TTC549 (cell line): ENCODE data around the gene MED22.
"Not testable (repeated sequence)": the region's sequence is repeated elsewhere in the genome, so short reads cannot be mapped to it uniquely, and the experiment has no call there.

ENCODE experiments used
- FAIRE-seq: peaks from 2 replicates; lab custom pipeline; 2012; peaks lifted over from hg19 to GRCh38; lab: Jason Lieb, UNC

Gene MED22

DNA sequence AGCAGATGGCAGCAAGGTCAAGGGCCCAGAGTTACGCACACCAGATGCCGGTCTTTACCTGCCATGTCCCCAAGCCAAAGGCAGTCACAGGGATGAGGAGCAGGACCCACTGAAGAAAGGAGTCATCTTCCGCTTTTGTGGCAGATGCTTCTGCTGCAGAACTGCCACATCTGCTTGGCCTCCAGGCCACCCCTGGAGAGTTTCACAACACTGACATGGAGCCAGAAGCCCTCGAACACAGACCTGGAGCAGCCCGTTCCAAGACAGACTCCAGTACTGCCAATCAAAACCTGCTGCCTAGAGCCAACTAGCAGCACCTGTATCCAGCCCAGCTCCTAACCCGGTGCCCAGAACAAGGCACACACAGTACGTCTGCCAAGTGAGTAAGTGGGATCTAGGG, 6.8 kb upstream of the MED22 start:
- FAIRE-seq, result no peak

DNA sequence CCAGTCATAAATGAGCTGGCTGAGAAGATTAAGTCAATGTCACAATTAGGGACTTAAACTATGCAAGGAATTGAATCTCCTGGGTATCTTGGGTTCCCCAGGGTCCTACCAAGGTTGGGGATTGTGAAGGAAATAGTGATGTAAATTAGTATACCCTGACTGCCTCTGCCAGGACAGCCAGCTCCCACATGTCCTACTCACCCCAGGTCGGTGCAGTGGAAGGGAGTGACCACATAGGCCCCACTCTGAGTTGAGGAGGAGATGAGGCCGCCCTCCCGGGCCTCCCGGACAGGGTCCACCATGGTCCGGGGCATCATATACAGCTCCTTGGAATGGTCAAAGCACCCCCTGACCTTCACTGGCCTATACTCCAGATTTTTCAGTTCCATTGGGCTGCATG, 5.6 kb upstream of the MED22 start:
- FAIRE-seq, result no peak

DNA sequence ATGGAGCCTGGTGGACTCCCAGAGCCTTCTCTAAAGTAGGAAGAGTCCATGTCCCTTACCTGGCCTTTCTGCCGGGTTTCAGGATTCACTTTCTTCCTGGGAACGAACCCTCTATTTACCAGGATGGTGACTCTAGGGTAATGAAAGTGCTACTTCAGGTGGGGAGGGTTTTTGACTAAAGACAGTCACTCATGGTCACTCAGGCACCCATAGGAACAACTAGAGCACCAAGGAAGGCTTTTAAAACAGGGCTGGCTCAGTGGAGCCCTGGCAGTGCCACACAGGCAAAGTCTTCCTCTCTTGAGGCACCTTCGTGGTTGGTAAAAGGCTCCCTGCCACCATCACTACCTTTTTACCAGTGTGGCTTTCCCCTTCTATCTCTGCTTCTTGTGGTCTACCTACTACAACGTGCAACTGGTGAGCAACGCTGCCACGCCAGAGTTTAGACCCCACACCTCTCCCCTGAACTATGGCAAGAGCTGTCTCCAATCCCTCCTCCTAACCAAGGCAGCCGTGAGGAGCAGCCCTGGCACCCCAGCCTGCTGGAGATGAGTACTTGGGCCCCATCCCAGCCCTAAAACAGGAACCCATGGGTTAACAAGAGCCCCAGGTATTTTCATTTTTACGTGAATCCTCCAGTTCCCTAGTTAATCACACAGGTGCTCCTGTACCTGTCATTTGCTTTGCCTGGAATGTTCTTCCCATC, 4.9 kb upstream of the MED22 start:
- FAIRE-seq, result no peak

DNA sequence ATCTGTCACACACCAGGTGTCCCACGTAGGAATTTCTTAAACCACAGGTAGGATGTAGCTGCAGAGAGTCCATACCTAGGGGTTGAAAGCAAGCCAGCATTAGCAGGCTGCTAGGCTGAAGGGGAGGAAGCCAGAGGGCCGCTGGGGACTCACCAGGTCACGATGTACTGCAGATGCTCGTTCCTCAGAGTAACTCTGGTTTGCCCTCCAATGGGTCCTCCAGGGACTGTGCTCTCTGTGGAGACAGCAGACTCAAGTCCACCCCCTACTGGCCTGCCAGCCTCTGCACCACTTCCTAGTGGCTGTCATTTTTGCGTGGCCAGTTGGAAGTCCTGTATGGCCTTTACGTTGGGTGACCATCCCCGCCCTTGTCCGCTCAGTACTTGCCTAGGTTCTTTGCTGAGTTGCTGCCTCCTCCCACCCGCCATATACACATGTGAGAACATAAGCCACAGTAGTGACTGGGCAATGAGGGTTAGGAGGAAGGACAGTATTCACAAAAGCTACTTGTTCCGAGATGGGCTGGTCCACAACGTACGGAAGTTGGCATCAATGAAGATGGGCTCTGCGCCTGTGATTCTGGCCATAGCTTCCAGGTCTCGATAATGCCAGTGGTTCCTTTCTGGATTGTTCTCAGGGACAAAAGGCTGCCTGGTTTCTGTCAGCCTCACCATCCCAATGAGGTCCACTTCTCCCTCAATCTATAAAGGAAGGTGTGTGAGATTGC, 4.1 kb upstream of the MED22 start:
- peak; percentile 39 for FAIRE-seq

DNA sequence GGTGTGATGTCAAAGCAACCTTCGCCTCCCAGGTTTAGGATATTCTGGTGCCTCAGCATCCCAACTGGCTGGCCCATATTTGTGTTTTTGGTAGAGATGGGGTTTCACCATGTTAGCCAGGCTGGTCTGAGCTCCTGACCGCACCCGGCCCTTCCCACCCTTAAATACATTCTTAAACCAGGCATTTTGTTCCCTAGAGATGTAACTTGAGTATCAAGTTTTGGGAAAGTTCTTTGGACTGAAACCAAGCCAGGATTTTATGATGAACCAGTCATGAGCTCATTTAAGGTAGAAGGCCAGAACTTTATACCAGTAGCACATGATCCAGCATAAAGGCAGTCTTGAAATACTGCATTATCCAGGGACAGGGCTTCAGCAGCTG, 3.6 kb upstream of the MED22 start:
- FAIRE-seq, result no peak

DNA sequence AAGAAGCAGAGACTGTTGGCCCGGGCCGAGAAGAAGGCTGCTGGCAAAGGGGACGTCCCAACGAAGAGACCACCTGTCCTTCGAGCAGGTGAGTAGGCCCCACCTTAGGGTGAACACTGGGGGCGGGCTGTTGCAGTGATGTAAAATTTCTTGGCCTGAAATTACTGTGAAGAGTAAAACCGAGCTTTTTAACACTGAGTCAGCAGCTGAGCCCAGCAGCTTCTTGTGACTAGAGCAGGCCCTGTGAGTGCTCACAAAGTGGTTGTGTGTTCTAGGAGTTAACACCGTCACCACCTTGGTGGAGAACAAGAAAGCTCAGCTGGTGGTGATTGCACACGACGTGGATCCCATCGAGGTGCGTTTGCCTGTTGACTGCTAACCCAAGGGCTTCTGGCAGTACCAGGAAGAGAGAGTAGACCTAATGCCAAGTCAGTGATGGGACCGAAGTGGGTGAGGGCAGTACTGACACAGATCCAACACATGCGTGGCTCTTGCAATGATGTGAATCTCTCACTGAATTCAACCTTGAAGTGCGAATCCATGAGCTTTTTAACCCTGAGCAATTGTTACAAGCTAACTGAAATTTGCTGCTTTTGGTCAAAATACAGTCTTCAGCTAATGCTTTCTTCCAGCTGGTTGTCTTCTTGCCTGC, 2.2 kb upstream of the MED22 start:
- no peak for FAIRE-seq

DNA sequence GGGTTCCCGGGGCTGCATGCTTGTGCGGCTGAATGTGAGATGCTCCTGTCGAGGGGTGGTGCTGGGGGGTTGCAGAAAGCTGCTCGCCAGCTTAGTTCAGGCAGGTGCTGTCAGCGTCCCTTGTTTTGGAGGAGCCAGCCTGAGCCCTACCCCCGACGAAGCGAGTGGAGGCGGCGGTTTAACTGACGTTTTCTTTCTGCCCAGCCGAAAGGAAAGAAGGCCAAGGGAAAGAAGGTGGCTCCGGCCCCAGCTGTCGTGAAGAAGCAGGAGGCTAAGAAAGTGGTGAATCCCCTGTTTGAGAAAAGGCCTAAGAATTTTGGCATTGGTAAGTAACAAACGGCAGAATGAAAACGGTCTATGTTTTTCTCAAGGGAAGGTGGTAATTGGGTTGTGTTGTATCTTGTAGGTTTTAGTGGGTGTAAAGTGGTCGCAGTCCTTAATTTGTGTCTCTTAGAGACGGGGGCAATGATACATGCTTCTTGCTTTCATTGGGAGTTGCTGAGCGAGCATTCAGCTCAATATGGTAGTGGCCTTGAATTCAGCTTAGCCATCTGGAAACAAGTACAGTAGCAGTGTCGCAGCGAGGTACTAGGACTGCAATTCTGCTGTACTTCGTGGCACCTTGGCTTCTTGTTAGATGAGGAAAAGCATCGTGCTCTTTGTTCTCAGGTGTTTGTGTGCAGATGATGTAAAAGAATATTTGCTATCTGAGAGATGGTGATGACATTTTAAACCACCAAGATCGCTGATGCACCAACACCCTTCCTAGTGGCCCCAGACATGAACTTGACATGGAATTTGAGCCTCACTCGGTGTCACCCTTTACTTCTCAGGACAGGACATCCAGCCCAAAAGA, 1.0 kb upstream of the MED22 start:
- no peak for FAIRE-seq

DNA sequence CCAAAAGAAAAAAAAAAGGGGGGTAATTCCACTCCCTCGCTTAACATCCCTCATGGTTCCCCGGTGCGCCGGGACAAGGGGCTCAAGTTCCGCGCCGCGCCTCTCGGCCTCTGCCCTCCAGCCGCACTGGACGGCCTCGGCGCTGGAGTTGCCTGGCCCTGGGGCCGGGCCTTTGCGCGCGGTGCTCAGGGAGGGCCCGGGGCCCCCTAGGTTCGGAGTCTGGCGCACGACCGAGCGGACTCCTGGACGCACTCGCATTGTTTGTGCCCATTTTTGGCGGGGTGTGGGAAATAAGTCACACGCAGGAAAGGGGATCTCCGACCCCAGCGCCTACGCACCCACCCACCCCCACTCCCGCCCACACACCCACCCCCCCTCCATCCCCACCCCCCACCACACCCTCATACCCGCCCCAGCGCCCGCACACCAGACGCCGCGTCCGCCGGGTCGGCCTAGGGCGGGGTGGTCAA, 381 bp downstream of the MED22 start:
- no peak for FAIRE-seq

DNA sequence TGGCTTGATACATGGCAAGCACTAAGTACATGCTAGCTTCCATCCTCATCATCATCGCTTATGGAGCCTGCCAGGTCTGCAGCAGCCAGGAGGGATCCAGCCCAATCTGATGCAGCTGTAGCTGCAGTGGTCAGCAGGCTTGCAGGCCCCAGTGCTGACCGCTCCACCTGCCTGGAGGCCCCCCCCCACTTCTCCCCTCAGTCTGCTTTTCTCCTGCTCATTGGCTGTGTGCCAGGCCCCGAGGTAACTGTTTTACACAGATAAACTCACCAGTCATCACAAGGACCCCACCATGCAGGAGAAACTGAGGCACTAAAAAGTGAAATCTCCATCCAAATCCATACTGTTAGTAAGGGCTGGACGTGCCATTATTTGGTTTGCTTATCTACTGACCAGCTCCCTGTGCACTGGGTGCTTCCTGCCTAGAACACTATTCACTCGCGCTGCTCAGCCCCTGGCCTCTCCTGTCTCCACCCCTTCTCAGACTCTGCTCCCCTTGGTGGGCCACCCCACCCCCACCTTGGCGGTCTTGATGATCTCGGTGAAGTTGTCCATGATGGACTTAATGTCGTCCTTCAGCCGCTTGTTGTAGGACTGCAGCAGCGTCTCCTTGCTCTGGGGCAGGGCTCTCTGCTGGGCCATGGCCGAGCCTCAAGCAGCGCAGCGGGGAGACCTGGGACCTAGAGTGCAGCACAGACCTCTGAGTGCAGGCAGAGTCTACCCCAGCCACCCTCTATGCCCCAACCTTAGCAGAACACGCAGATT, 1.7 kb downstream of the MED22 start:
- no peak for FAIRE-seq

DNA sequence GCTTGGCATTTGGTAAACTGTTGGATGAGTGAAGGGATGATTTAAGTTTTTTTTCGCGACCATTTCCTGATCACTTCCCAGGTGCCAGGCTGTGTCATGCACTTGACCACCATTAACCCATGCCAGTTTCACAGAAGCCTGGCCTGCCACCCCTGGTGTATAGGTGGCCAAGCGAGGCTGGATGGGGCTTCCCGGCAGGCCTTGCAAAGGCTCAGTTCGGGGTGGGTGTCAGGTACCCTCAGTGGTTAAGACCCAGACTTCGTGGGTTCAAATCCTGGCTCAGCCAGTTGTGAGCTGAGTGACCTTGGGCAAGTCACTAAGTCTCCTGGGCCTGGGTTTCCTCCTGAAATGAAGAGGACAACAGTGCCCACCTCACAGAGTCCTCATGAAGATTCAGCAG, 2.3 kb downstream of the MED22 start:
- FAIRE-seq, result no peak

DNA sequence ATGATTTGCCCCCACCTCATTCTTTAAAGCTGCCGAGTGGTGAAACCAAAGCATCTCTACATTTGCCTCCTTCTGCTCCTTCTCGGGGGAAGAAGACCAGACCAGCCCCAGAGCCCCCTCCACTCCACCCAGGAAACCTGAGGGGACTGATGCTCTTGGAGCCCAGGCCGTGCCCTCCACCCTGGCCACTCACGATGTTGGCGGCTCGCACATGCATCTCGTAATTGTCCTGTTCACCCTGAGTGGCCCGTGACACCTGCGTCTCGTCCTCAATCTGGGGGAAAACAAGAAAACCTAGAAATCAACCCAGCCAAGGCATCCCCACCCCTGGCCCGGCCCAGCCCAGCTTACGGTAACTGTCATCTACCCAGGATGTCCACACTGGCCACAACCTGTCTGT, 3.0 kb downstream of the MED22 start:
- FAIRE-seq, result no peak

DNA sequence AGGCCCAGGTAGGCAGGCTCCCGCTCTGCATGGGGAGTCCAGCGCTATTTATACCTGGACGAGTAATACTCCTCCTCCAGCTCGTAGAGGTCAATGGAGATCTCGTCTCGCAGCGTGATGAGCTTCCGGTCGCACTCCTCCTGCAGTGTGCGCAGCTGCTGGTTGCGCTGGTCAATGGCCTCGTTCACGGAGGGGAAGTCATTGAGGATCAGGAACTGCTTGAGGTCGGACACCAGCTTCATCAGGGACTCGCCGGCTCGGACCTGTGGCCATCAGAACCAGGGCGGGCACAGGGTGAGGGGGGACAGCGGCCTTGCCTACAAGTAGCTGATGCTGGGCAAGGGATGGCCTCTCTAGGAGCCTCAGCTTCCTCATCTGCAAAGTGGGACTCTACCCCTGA, 3.9 kb downstream of the MED22 start:
- FAIRE-seq, result no peak

DNA sequence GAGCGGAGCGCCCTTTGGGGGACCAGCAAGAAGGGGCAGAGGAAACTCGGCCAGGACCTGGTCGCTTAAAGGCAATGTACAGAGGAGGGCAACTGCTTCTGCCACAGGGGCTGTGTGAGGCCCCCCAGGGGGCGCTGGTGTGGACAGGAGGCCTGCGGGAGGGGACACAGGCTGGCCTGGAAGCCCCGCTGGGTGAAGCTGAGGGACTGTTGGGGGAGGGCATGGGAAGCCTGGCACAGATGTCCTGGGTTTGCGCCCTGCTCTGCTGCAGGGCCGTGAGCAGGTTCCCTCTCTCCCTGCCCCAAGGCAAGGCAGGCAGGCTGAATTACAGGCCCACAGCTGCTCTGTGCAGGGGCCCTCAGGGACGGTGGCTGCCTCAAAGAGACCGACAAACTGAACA, 5.4 kb downstream of the MED22 start:
- no peak for FAIRE-seq

DNA sequence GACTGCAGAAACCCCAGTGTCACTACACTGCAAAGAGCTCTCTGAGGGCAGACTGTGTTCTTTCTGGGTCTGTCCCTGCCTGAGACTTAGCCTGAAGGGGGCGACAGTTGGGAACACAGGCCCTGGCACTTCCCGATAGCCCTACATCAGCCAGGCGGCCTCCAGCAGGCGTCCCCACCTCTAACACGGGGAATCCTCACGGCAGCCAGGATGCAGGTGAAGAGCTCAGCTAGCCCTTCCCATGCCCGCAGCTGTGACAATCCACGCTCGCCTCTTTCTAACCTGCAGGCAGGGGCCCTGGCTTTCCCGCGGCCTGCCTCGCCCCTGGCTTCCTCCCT, 5.9 kb downstream of the MED22 start:
- no peak for FAIRE-seq

DNA sequence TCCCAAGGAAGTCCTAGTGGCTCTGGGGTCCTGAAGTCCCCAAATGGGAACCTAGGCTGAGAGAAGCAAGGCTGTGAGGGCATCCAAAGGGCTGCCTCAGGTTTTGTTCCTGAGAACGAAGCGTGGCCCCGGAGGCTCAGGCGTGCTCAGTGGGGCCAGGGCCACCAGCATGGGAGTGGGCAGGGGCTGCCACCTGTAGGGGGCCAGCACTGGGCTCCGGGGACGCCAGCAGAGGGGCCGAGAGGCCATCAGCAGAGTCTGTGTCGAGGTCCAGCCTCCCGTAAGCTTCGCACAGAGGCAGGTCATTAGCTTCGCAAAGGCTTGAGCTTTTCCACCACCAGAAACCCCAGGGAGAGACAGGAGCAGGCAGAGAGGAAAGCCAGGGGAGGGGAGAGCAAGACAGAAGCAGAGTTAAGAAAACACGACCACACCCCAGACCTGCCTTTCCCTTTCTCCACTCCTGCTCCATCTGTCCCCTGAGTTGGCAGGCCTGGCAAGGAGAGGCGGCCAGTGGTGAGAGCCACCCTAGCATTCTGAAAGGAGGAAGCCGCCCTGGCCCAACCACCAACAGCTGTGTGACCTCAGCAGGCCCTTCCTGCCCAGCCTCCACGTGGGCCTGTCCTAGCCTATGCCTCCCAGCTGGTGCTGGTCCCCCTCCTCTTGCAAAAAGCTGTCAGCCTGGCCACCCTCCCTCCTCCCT, 6.4 kb downstream of the MED22 start:
- no peak for FAIRE-seq

DNA sequence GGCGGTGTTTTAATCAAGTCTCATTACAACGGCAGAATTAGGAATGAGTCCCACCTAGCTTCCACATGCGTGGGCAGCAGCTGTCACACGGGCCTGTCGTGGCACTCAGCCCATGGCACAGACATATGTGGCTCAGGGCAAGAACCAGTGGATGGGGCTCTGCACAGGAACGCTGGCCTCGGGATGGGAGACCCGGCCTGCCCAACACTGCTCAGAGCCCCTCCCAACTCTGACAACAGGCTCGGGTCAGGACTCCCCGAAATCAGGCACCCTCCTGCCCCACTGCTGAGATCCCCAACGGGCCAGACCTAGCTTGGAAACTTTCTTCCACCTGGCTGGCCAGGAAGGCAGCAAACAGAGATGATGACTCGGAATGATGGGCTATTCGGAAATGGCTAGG, 7.0 kb downstream of the MED22 start:
- FAIRE-seq, result no peak

DNA sequence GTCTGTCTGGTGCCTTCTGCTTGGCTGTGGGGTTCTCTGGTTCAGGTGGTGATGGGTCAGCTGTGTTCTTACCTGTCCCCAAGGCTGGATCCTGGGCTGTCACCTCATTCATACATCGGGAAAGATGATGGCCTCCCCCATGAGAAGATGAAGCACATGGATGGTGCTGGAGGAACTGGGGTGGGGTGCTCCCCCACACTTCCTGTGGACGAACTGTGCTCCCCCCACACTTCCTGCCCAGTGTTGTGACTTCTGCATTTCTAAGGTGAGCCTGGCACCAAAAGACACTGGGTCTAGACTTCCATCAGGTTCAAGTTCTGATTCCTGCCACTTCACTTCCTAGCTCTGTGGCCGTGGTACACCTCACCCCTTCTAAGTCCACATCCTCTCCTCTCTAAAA, 7.7 kb downstream of the MED22 start:
- no peak for FAIRE-seq

DNA sequence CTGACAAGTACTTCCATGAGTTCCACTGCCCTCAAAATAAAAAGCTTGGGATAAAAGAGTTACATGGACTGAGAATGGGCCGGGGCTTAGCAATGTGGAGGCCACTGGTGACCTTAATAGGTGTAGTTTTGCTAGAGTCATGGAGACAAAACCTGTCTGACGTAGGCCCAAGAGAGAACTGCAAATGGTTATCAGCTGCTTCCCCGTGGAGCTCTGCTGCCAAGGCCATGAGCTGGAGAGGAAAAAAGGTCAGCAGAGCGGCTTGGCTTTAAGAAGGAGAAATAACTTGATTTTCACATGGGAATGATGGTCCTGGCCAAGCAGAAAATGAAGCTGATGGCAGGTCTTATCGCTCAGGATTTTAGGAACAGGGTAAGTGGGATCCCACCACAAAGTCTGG, 8.3 kb downstream of the MED22 start:
- no peak for FAIRE-seq

DNA sequence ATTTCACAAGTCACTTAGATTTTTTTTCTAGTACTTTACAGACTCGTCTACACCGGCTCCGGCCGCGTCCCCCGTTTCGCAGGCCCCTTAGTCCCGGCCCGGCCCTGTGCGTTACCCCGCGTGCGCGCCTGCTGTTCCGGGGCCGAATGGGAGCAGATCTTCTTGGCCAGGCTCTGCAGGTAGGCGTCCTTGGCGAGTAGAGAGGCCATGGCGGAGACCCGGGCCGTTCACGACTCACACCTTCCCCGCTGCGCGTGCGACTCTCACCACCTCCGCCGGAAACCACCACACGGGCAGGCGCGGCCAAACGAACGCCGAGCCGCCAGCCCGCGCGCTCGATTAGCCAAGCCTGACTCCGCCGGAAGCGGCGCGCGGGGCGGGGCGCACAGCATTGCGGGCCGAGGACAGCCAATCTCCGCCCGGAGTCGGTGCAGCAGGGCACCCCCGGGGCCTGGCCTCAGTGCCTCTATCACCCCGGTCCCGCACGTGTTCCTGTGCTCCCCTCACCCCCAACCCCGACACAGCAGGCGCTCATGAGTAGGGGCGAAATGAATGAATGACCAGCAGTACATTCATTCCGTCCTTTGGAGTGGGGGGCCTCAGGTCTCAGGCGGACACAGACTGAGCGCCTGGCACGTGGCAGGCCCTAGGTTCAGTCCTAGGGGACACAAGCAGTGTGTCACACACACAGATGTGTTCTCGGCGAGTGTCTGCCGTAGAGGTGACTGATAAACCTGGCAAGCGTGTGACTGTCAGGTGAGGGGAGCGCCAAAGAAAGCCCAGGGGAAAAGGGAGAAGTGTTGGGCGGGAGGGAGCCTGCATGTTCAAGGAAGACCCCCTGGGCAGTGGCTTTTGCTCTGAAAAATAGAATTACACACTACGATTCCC, 11.8 kb downstream of the MED22 start, which contains the start of gene SURF6:
Gene SURF6 (minus strand): TSS at position 265 of the 888 bp plus-strand sequence. CDS start 56 bp downstream, at position 209.
- no peak for FAIRE-seq

DNA sequence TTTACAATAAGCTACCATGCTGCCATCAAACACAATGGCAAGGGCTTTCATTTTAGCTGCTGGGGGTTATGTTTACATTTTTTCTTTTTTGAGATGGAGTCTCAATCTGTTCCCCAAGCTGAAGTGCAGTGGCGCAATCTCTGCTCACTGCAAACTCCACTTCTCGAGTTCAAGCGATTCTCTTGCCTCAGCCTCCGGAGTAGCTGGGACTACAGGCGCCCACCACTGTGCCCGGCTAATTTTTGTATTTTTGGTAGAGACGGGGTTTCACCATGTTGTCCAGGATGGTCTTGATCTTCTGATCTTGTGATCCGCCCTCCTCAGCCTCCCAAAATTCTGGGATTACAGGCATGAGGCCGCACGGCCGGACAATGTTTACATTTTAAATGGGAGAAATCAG, 13.0 kb downstream of the MED22 start:
- FAIRE-seq, result not testable (repeated sequence)
